ENCODE data around the gene PIP5KL1.

DNA sequence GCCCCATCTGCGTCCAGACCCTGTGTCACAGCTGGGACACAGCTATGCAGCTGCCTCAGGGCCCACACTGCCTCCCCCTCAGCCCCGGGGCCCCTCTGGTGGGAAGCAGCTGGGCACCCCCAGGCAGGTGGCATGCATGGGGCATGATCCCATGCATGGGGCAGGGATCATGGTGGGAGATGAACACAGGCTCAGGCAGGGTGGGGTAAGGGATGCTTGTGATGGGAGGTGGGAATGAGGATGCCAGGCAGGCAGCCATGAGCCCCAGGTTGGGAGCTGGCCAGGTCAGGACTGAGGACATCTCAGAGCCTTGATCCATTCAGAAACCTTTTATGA is 30.5 kb upstream of the PIP5KL1 start:
- no peak for TF ChIP-seq EZH2 (IDR thresholded peaks at IDR 0.05)
- TF ChIP-seq POLR2AphosphoS5 (IDR thresholded peaks at IDR 0.05; ENCODE audit: borderline replicate concordance, low read depth, low read length) = no peak

Measured in SK-N-MC (cell line).